Astrocyte of the cerebellum (primary cell): ENCODE measurements around the gene HIBADH.

Experiments used
- DNase-seq: peaks from one replicate; pipeline ENCODE4 v3.0.0-alpha.2; 2011; ENCODE audit warnings: low read depth
- H3K4me3 ChIP-seq: 2 replicates; pipeline ENCODE4 v1.5.1; 2011; ENCODE audit warnings: mild to moderate bottlenecking, low read depth, low read length, moderate library complexity
- CTCF ChIP-seq: IDR thresholded peaks from 2 replicates; pipeline ENCODE4 v1.5.1; 2012; ENCODE audit warnings: low read length, low read depth, moderate library complexity, mild to moderate bottlenecking; ENCODE audit errors: missing control alignments
- in situ Hi-C: cut with HindIII; loops from 2 replicates; pipeline ENCODE4 v1.10.0; 2017; ENCODE audit warnings: low sequenced_read_pairs

Gene HIBADH

DNA sequence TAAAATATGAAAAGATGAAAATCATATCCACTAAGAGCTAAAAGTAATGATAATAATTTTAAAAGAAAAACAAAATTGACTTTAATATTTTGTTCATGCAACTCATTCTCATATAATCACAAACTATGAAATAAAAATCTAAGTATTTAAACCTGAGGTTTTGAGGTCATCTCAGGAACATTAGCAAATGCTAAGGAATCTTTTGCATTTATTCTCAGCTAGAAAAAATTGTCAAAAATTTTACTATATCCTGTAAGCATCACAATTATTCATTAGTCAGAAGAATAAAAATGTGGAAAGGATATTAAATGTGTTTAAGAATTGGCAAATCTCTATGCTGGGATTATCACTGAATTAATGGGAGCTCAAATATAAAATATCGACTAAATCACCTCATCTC lies 40.5 kb upstream of the HIBADH start:
- TF ChIP-seq CTCF: no peak

GRCh38 chr7:27700501-27700900 lies 37.8 kb upstream of the HIBADH start:
- no peak overlapping the region for H3K4me3 ChIP-seq
- in situ Hi-C loops: no loop called here
- no peak for TF ChIP-seq CTCF
- DNase-seq: no peak

More for the DNA sequence above, 40.5 kb upstream of the HIBADH start:
- in situ Hi-C loops: no loop called here
- no peak for DNase-seq
- H3K4me3 ChIP-seq: no peak overlapping the region

DNA sequence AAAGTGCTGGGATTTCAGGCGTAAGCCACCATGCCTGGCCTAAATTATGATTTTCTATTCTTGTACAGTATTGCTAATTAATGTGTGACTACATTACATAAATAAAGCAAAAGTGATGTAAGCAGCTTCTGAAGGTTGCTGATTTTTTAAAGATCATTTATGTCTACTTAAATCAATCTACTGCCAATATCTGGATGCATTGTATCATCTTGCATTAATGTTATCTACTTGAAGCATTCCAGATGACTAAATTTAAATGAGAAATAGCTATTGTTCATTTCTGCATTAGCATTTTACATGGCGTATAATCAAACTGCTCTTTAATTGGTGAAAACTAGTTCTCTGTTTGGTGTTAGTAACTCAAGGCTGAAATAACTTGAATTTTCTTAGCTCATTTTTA lies 37.1 kb upstream of the HIBADH start:
- DNase-seq: no peak
- in situ Hi-C loops: no loop called here

GRCh38 chr7:27697861-27698430 lies 35.3 kb upstream of the HIBADH start:
- TF ChIP-seq CTCF: no peak
- no peak for DNase-seq
- no peak overlapping the region for H3K4me3 ChIP-seq
- in situ Hi-C loops: no loop called here

More for the DNA sequence above, 37.1 kb upstream of the HIBADH start:
- H3K4me3 ChIP-seq: no peak overlapping the region
- TF ChIP-seq CTCF: no peak

GRCh38 chr7:27695096-27695495 lies 32.4 kb upstream of the HIBADH start:
- no peak for TF ChIP-seq CTCF
- in situ Hi-C loops: no loop called here
- DNase-seq: no peak
- no peak overlapping the region for H3K4me3 ChIP-seq

DNA sequence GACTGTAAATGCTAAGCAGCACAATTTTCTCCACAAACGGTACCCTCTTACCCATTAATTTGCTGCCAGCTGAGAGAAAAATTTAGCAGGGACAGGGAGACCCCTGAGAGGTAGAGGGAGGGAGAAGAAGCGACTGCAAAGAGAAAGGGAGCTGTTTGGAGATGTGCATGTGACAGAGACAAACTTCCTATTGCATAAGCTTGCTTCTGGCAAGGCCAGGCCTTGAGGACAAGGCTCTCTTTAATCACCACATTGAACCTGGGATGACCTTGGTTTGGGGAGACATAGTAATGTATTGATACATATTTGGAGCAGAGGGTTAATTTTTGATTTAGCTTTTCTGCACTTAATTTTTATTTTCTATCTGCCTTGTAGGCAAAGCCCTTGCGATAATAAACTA lies 31.1 kb upstream of the HIBADH start:
- in situ Hi-C loops: no loop called here
- no peak for TF ChIP-seq CTCF
- no peak for DNase-seq
- no peak overlapping the region for H3K4me3 ChIP-seq
